Colon (tissue), 2 donors: ENCODE measurements around the gene RAB6C.
"Not testable (repeated sequence)": the region's sequence is repeated elsewhere in the genome, so short reads cannot be mapped to it uniquely, and the experiment has no call there.

Source experiments
- FAIRE-seq: peaks from 2 replicates; lab custom pipeline; 2012; peaks lifted over from hg19 to GRCh38; lab: Jason Lieb, UNC
- donor health status: control.
- donor health status: control.

Gene RAB6C

GRCh38 chr2:129996657-129997237, 17.3 kb downstream of the RAB6C start:
- FAIRE-seq: not testable (repeated sequence)

- FAIRE-seq: not testable (repeated sequence)
Observed at GRCh38 chr2:129998771-129999170, 19.3 kb downstream of the RAB6C start.

- not testable (repeated sequence) for FAIRE-seq
Observed at GRCh38 chr2:130005862-130006261, 26.4 kb downstream of the RAB6C start.

GRCh38 chr2:130016701-130017100, 37.2 kb downstream of the RAB6C start:
- FAIRE-seq: not testable (repeated sequence)

GRCh38 chr2:130019402-130019801, 39.9 kb downstream of the RAB6C start:
- FAIRE-seq: no peak

GRCh38 chr2:130020069-130020468, 40.6 kb downstream of the RAB6C start:
- not testable (repeated sequence) for FAIRE-seq

- not testable (repeated sequence) for FAIRE-seq
Observed at GRCh38 chr2:130025931-130026330, 46.5 kb downstream of the RAB6C start.
